ENCODE measurements around the gene MFNG.
A peak's percentile ranks its signal among the peaks of the same experiment; 100 is the strongest.

MFNG gene

GRCh38 chr22:37425369-37425768 is 60.8 kb downstream of the MFNG start:
- TF ChIP-seq CTCF (IDR thresholded peaks at IDR 0.05; ENCODE audit: insufficient read depth, low read depth, low read length, missing control alignments), result no peak
- no peak overlapping the region for H3K4me3 ChIP-seq (ENCODE audit: low read length)
- no peak for DNase-seq (ENCODE audit: low read depth)

GRCh38 chr22:37423283-37423682 is 62.9 kb downstream of the MFNG start:
- H3K4me3 ChIP-seq (ENCODE audit: low read length), result no peak overlapping the region
- TF ChIP-seq CTCF (IDR thresholded peaks at IDR 0.05; ENCODE audit: insufficient read depth, low read depth, low read length, missing control alignments), result no peak
- no peak for DNase-seq (ENCODE audit: low read depth)

GRCh38 chr22:37421468-37421877 is 64.7 kb downstream of the MFNG start:
- TF ChIP-seq CTCF (IDR thresholded peaks at IDR 0.05; ENCODE audit: insufficient read depth, low read depth, low read length, missing control alignments), result no peak
- no peak overlapping the region for H3K4me3 ChIP-seq (ENCODE audit: low read length)
- DNase-seq (ENCODE audit: low read depth), result no peak

- peak overlapping the region; percentile 31 for H3K4me3 ChIP-seq (ENCODE audit: low read length)
- TF ChIP-seq CTCF (IDR thresholded peaks at IDR 0.05; ENCODE audit: insufficient read depth, low read depth, low read length, missing control alignments), result peak; percentile 19
Observed at GRCh38 chr22:37420686-37421467, 65.3 kb downstream of the MFNG start.

GRCh38 chr22:37419969-37420685 is 66.1 kb downstream of the MFNG start:
- DNase-seq (ENCODE audit: low read depth), result peak; percentile 42
- H3K4me3 ChIP-seq (ENCODE audit: low read length), result peak overlapping the region; percentile 31
- no peak for TF ChIP-seq CTCF (IDR thresholded peaks at IDR 0.05; ENCODE audit: insufficient read depth, low read depth, low read length, missing control alignments)

More at GRCh38 chr22:37420686-37421467, 65.3 kb downstream of the MFNG start:
- DNase-seq (ENCODE audit: low read depth), result peak; percentile 50

GRCh38 chr22:37419370-37419968 is 66.7 kb downstream of the MFNG start:
- TF ChIP-seq CTCF (IDR thresholded peaks at IDR 0.05; ENCODE audit: insufficient read depth, low read depth, low read length, missing control alignments), result no peak
- DNase-seq (ENCODE audit: low read depth), result peak; percentile 43
- H3K4me3 ChIP-seq (ENCODE audit: low read length), result peak overlapping the region; percentile 19
